UCSD-AML1 (cell line): ENCODE measurements around the gene TAF1L.
"Not testable (repeated sequence)": the region's sequence is repeated elsewhere in the genome, so short reads cannot be mapped to it uniquely, and the experiment has no call there.

Experiments used
- DNase-seq: peaks from one replicate; lab custom pipeline; 2025; ENCODE audit not compliant: unreplicated experiment; lab: John Stamatoyannopoulos, UW

The TAF1L gene, protein sequence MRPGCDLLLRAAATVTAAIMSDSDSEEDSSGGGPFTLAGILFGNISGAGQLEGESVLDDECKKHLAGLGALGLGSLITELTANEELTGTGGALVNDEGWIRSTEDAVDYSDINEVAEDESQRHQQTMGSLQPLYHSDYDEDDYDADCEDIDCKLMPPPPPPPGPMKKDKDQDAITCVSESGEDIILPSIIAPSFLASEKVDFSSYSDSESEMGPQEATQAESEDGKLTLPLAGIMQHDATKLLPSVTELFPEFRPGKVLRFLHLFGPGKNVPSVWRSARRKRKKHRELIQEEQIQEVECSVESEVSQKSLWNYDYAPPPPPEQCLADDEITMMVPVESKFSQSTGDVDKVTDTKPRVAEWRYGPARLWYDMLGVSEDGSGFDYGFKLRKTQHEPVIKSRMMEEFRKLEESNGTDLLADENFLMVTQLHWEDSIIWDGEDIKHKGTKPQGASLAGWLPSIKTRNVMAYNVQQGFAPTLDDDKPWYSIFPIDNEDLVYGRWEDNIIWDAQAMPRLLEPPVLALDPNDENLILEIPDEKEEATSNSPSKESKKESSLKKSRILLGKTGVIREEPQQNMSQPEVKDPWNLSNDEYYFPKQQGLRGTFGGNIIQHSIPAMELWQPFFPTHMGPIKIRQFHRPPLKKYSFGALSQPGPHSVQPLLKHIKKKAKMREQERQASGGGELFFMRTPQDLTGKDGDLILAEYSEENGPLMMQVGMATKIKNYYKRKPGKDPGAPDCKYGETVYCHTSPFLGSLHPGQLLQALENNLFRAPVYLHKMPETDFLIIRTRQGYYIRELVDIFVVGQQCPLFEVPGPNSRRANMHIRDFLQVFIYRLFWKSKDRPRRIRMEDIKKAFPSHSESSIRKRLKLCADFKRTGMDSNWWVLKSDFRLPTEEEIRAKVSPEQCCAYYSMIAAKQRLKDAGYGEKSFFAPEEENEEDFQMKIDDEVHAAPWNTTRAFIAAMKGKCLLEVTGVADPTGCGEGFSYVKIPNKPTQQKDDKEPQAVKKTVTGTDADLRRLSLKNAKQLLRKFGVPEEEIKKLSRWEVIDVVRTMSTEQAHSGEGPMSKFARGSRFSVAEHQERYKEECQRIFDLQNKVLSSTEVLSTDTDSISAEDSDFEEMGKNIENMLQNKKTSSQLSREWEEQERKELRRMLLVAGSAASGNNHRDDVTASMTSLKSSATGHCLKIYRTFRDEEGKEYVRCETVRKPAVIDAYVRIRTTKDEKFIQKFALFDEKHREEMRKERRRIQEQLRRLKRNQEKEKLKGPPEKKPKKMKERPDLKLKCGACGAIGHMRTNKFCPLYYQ (N-terminal part only)

GRCh38 chr9:32635362-32635761 is at the start of gene TAF1L:
Gene TAF1L, minus strand, starts transcription at chr9:32635669. Its CDS starts 90 bp downstream, at chr9:32635579.
- no peak for DNase-seq

DNA sequence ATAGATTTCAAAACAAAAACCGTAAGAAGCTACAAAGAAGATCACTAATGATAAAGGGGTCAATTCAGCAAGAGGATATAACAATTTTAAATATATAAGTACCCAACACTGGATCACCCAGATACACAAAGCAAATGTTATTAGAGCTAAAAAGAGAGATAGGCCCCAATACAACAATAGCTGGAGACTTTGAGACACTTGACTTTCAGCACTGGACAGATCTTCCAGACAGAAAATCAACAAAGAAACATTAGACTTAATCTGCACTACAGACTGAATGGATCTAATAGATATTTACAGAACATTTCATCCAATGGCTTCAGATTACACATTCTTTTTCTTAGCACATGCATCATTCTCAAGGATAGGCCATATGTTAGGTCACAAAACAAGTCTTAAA is 46.3 kb upstream of the TAF1L start:
- no peak for DNase-seq

- DNase-seq: no peak
Measured at GRCh38 chr9:32677931-32678330, 42.5 kb upstream of the TAF1L start.

DNA sequence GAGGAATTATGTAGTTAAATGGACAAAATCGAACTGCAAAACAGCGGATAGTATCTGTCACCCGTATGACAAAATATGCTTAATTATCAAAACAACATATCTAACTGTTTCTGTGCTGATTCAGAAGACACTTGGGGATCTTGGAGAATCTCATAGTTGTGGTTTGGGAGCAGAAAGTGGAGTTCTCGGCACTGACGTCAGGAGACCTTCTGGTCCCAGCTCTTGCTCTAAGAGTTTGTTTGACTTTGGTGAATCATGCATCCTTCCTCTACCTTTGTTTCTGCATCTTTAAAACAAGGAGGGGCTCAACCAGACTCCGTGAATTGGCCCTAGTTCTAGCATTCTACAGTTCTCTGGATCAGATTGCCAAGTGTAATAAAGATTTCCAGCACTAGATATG is 37.0 kb upstream of the TAF1L start:
- no peak for DNase-seq

- DNase-seq: no peak
Measured at GRCh38 chr9:32671333-32671732, 35.9 kb upstream of the TAF1L start.

- no peak for DNase-seq
Measured at GRCh38 chr9:32665101-32665500, 29.6 kb upstream of the TAF1L start.

DNA sequence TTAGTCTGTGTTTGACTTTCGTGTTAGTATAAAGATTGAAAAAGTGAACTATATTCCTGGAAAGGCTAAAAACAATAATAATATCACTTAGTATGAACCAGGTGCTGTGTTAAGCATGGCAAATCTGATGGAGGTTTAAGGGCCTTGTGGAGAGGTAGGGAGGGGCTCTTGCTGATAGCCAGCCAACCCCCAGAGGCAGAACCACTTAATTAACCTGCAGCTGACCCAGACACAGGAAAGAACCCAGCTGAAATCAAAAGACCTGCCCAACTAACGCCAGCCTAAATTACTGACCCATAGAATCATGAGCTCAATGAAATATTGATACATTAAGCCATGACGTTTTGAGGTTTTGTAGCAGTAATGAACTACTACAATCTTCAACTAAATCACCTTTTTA is 28.3 kb upstream of the TAF1L start:
- no peak for DNase-seq

DNA sequence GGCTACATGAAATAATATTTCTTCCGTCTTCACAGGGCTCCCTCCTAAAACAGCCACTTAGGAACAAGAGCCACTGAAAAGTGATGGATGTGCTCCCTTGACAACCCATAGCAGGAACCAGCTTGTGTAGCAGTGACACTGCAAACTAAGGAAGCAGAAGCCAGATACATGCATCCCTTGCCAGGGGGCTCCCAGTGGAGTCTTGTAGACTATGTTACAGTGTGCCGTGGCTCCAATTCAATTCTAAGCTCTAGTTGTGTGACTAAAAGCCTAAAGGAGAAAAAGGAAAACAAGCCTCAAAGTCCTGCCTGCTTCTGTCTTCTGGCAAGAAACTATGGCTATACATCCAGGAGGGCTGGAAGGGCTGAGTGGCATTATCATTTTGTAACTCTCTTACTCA is 12.2 kb upstream of the TAF1L start:
- no peak for DNase-seq

GRCh38 chr9:32644698-32645097 is 9.2 kb upstream of the TAF1L start:
- DNase-seq: no peak

- not testable (repeated sequence) for DNase-seq
Measured at GRCh38 chr9:32633151-32633550, 2.3 kb downstream of the TAF1L start.

GRCh38 chr9:32631991-32632390 is 3.5 kb downstream of the TAF1L start:
- no peak for DNase-seq

GRCh38 chr9:32627394-32627954 is 8.0 kb downstream of the TAF1L start:
- DNase-seq: no peak

GRCh38 chr9:32625320-32625719 is 10.1 kb downstream of the TAF1L start:
- DNase-seq: no peak

DNA sequence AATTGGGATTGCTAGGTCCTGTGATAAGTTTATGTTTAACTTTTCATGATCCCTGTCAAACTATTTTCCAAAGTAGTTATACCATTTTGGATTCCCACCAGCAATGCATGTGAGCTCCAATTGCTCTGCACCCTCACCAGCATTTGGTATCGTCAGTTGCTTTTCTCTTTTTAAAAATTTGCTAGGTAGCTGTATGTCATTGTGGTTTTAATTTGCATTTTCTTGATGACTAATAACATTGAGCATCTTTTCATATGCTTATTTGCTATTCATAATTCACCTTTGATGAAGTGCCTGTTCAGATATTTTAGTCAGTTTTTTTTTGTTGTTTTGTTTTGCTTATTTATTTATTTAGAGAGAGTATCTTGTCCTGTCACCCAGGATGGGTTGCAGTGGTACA is 12.5 kb downstream of the TAF1L start:
- DNase-seq: no peak

GRCh38 chr9:32618261-32618660 is 17.2 kb downstream of the TAF1L start:
- no peak for DNase-seq

- no peak for DNase-seq
Measured at GRCh38 chr9:32606811-32607210, 28.7 kb downstream of the TAF1L start.

GRCh38 chr9:32603914-32604852 is 31.3 kb downstream of the TAF1L start:
- no peak for DNase-seq

DNA sequence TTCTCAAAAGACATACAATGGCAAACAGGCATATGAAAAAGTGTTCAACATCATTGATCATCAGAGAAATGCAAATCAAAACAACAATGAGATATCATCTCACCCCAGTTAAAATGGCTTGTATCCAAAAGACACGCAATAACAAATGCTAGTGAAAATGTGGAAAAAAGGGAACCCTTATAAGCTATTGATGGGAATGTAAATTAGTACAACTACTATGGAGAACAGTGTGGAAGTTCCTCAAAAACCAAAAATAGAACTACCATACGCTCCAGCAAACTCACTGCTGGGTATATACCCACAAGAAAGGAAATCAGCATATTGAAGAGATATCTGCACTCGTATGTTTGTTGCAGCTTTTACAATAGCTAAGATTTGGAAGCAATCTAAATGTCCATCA is 36.4 kb downstream of the TAF1L start:
- not testable (repeated sequence) for DNase-seq

GRCh38 chr9:32596936-32597335 is 38.5 kb downstream of the TAF1L start:
- DNase-seq: no peak
